H9 (cell line): ENCODE results near the gene NFYC. TPM values are rescaled to one million over a fixed set of nuclear protein-coding genes. Genes with fewer than 3 reads are reported as not detected.

Source experiments
- DNase-seq: peaks from one replicate; pipeline ENCODE4 v3.0.0-alpha.2; 2017
- H2AFZ ChIP-seq: one replicate; pipeline ENCODE4 v1.6.1; 2013; ENCODE audit warnings: mild to moderate bottlenecking, low read length, control low read depth, moderate library complexity
- H2AK5ac ChIP-seq: 2 replicates; pipeline ENCODE4 v1.6.1; 2013; ENCODE audit warnings: low read length, control low read depth, mixed read lengths; ENCODE audit not compliant: insufficient read length
- H2BK120ac ChIP-seq: one replicate; pipeline ENCODE4 v1.6.1; 2013; ENCODE audit warnings: low read depth, mild to moderate bottlenecking, low read length, control low read depth, inconsistent platforms; ENCODE audit not compliant: poor library complexity, severe bottlenecking
- H2BK12ac ChIP-seq: 2 replicates; pipeline ENCODE4 v1.6.1; 2013; ENCODE audit warnings: low read length, control low read depth, mixed read lengths, low read depth; ENCODE audit not compliant: insufficient read length
- H2BK15ac ChIP-seq: 2 replicates; pipeline ENCODE4 v1.6.1; 2013; ENCODE audit warnings: low read depth, low read length, control low read depth
- H2BK20ac ChIP-seq: one replicate; pipeline ENCODE4 v1.6.1; 2013; ENCODE audit warnings: low read depth, mild to moderate bottlenecking, low read length, control low read depth, inconsistent platforms; ENCODE audit not compliant: poor library complexity, severe bottlenecking
- H2BK5ac ChIP-seq: 2 replicates; pipeline ENCODE4 v1.6.1; 2013; ENCODE audit warnings: low read length, control low read depth, mixed read lengths; ENCODE audit not compliant: insufficient read length
- H3K14ac ChIP-seq: 2 replicates; pipeline ENCODE4 v1.6.1; 2013; ENCODE audit warnings: low read length, control low read depth; ENCODE audit not compliant: insufficient read depth
- H3K18ac ChIP-seq: 2 replicates; pipeline ENCODE4 v1.6.1; 2013; ENCODE audit warnings: low read depth, mild to moderate bottlenecking, mixed read lengths, low read length, control low read depth; ENCODE audit not compliant: insufficient read length
- H3K23ac ChIP-seq: 2 replicates; pipeline ENCODE4 v1.6.1; 2013; ENCODE audit warnings: low read length, control low read depth, mixed read lengths, low read depth; ENCODE audit not compliant: insufficient read length
- H3K23me2 ChIP-seq: 2 replicates; pipeline ENCODE4 v1.6.1; 2013; ENCODE audit warnings: low read depth, mild to moderate bottlenecking, mixed read lengths, low read length, control low read depth; ENCODE audit not compliant: insufficient read length, poor library complexity, severe bottlenecking
- H3K27ac ChIP-seq: 2 replicates; pipeline ENCODE4 v1.5.1; 2013; ENCODE audit warnings: low read length, control low read depth, mixed read lengths, low read depth; ENCODE audit not compliant: insufficient read length
- H3K27me3 ChIP-seq: 2 replicates; pipeline ENCODE4 v1.6.1; 2013; ENCODE audit warnings: low read length, control low read depth, inconsistent platforms; ENCODE audit not compliant: insufficient read depth
- H3K4ac ChIP-seq: 2 replicates; pipeline ENCODE4 v1.6.1; 2013; ENCODE audit warnings: low read depth, mild to moderate bottlenecking, control low read depth, inconsistent platforms, low read length, moderate library complexity
- H3K4me1 ChIP-seq: 2 replicates; pipeline ENCODE4 v1.6.1; 2013; ENCODE audit warnings: low read length, control low read depth, inconsistent platforms; ENCODE audit not compliant: insufficient read depth
- H3K4me2 ChIP-seq: 2 replicates; pipeline ENCODE4 v1.6.1; 2013; ENCODE audit warnings: low read length, control low read depth, mixed read lengths; ENCODE audit not compliant: insufficient read length, insufficient read depth
- H3K56ac ChIP-seq: 2 replicates; pipeline ENCODE4 v1.6.1; 2013; ENCODE audit warnings: low read depth, mild to moderate bottlenecking, mixed read lengths, low read length, control low read depth; ENCODE audit not compliant: insufficient read length
- H3K79me1 ChIP-seq: 2 replicates; pipeline ENCODE4 v1.6.1; 2013; ENCODE audit warnings: low read depth, mild to moderate bottlenecking, moderate library complexity, low read length, control low read depth, inconsistent platforms; ENCODE audit not compliant: insufficient read depth, poor library complexity, severe bottlenecking
- H3K79me2 ChIP-seq: 2 replicates; pipeline ENCODE4 v1.6.1; 2013; ENCODE audit warnings: low read length, control low read depth, inconsistent platforms; ENCODE audit not compliant: insufficient read depth
- H3K9ac ChIP-seq: 2 replicates; pipeline ENCODE4 v1.6.1; 2013; ENCODE audit warnings: low read length, control low read depth, mixed read lengths; ENCODE audit not compliant: insufficient read length; ENCODE audit errors: extremely low read depth
- H3K9me3 ChIP-seq: one replicate; pipeline ENCODE4 v1.6.1; 2013; ENCODE audit warnings: low read depth, low read length, inconsistent platforms; ENCODE audit not compliant: control insufficient read depth
- H3T11ph ChIP-seq: one replicate; pipeline ENCODE4 v1.6.1; 2013; ENCODE audit warnings: mild to moderate bottlenecking, low read length, control low read depth, inconsistent platforms
- H4K20me1 ChIP-seq: one replicate; pipeline ENCODE4 v1.6.1; 2013; ENCODE audit not compliant: control insufficient read depth, insufficient read length, insufficient read depth
- H4K5ac ChIP-seq: 2 replicates; pipeline ENCODE4 v1.6.1; 2013; ENCODE audit warnings: low read depth, mild to moderate bottlenecking, mixed read lengths, low read length, control low read depth; ENCODE audit not compliant: insufficient read length
- H4K8ac ChIP-seq: replicated peaks from 2 replicates; pipeline ENCODE4 v1.6.1; 2013; ENCODE audit warnings: low read length, control low read depth, mixed read lengths, low read depth; ENCODE audit not compliant: insufficient read length
- H4K91ac ChIP-seq: 2 replicates; pipeline ENCODE4 v1.6.1; 2013; ENCODE audit warnings: low read depth, mild to moderate bottlenecking, moderate library complexity, mixed read lengths, low read length, control low read depth; ENCODE audit not compliant: insufficient read length
- H3K27ac Mint-ChIP-seq, 3 experiments: 2 replicates in 2 of 3; 3 replicates in 1 of 3; pipeline ENCODE4 v1.8.0; 2020 to 2021; ENCODE audit warnings: mixed read lengths in 3 of 3, mild to moderate bottlenecking in 1 of 3, moderate library complexity in 1 of 3
- H3K27me3 Mint-ChIP-seq: 2 replicates; pipeline ENCODE4 v1.8.0; 2021; ENCODE audit warnings: low read depth, mild to moderate bottlenecking, moderate library complexity, mixed read lengths
- H3K36me3 Mint-ChIP-seq, 3 experiments: 2 replicates in 2 of 3; 3 replicates in 1 of 3; pipeline ENCODE4 v1.8.0; 2020 to 2021; ENCODE audit warnings: low read depth in 3 of 3, mixed read lengths in 3 of 3; ENCODE audit not compliant: insufficient read depth in 1 of 3
- H3K4me1 Mint-ChIP-seq, 2 experiments: 2 replicates each; pipeline ENCODE4 v1.8.0; 2020; ENCODE audit warnings: mixed read lengths in 2 of 2
- H3K4me3 Mint-ChIP-seq, 2 experiments: 2 replicates in 1 of 2; 3 replicates in 1 of 2; pipeline ENCODE4 v1.8.0; 2020 to 2021; ENCODE audit warnings: mild to moderate bottlenecking in 2 of 2, mixed read lengths in 2 of 2, moderate library complexity in 1 of 2
- H3K9me3 Mint-ChIP-seq, 2 experiments: 2 replicates in 1 of 2; 3 replicates in 1 of 2; pipeline ENCODE4 v1.8.0; 2020; ENCODE audit warnings: mild to moderate bottlenecking in 2 of 2, mixed read lengths in 2 of 2, moderate library complexity in 1 of 2
- WGBS: extraction: QIAGEN DNeasy Blood & Tissue Kit; methylation state at CpG from one replicate; pipeline ENCODE4 v1.1.7; 2013; ENCODE audit warnings: missing lambda C conversion rate, low lambda C conversion rate, mixed read lengths; ENCODE audit not compliant: insufficient read length; ENCODE audit errors: extremely low coverage; 5-methylcytosine and 5-hydroxymethylcytosine counted together
- total RNA-seq: library from RNA; stranded (reverse); gene quantifications from 2 replicates; pipeline ENCODE4 v1.2.1, GENCODE V29; 2021
- TF ChIP-seq, protein P1 (sequence below): fragments of 200-600 bp; sonication (generic); conservative IDR thresholded peaks from 3 replicates; pipeline ENCODE4 v1.8.0; 2021; ENCODE audit warnings: antibody characterized with exemption, mild to moderate bottlenecking

Gene NFYC
- total RNA-seq, 1 experiment from 2014 or later, result 54.7 TPM

DNA sequence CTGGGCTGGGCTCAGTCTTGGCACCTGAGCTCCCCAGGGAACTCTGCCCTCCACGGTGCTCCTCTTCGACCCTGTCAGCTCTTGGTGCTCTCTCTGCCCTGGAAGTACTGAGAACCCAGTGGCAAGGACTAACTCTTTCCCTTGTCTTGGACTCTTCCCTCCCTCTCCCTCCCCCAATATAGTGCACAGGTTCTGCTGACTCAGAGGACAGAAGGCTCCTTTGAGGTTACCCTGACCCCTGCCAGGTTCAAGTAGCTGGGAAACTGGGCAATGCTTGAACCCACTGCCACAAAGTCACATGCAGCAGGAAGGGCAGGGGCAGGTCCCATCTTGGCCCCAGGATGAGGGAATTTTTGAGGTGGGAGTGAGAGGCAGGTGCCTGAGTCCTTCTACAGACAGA, 112.4 kb downstream of the NFYC start:
- Histone ChIP-seq H3K27ac (no peak overlapping the region), H3K9me3 (no peaks in the 10 kb centered on the region), H3K56ac (no peak overlapping the region), H3K23ac (no peak overlapping the region), H3K79me2 (no peaks in the 10 kb centered on the region), H3K79me1 (no peaks in the 10 kb centered on the region), H3K4me2 (no peak overlapping the region), H3K14ac (no peak overlapping the region; the same call in 1 of the 2 replicates), H3K27me3 (no peaks in the 10 kb centered on the region), H3K23me2 (peaks cover 3% of the 10 kb centered on the region), H2AK5ac (no peak overlapping the region), H3K9ac (no peak overlapping the region), H2BK15ac (no peak overlapping the region), H2BK5ac (no peak overlapping the region), H3K4me1 (0 out of 2 replicates have a peak, but pooled peaks cover 5% of the 10 kb centered on the region), H4K20me1 (no peaks in the 10 kb centered on the region), H4K91ac (no peak overlapping the region), H2BK12ac (no peak overlapping the region), H2BK120ac (no peak overlapping the region), H3T11ph (no peak overlapping the region), H2BK20ac (no peak overlapping the region), H4K5ac (no peak overlapping the region), H3K4ac (no peak overlapping the region), H2AFZ (no peak overlapping the region), H4K8ac (no peak overlapping the region), H3K18ac (no peak overlapping the region)
- Mint-ChIP-seq H3K4me3 (peak overlapping the region in 1 of 2 experiments; percentile 30; a peak in 1 of 5 replicates), H3K36me3 (no peaks in the 10 kb centered on the region), H3K27me3 (peaks cover 23% of the 10 kb centered on the region), H3K4me1 (peaks cover 50 to 65% of the 10 kb centered on the region in 2 experiments), H3K27ac (peak overlapping the region in 1 of 3 experiments; percentile 53; a peak in 1 of 7 replicates), H3K9me3 (no peaks in the 10 kb centered on the region)
- no peak for DNase-seq
- TF ChIP-seq, protein P1, sequence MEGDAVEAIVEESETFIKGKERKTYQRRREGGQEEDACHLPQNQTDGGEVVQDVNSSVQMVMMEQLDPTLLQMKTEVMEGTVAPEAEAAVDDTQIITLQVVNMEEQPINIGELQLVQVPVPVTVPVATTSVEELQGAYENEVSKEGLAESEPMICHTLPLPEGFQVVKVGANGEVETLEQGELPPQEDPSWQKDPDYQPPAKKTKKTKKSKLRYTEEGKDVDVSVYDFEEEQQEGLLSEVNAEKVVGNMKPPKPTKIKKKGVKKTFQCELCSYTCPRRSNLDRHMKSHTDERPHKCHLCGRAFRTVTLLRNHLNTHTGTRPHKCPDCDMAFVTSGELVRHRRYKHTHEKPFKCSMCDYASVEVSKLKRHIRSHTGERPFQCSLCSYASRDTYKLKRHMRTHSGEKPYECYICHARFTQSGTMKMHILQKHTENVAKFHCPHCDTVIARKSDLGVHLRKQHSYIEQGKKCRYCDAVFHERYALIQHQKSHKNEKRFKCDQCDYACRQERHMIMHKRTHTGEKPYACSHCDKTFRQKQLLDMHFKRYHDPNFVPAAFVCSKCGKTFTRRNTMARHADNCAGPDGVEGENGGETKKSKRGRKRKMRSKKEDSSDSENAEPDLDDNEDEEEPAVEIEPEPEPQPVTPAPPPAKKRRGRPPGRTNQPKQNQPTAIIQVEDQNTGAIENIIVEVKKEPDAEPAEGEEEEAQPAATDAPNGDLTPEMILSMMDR, result no peak
- no CpG with 5 or more reads among the region's 2 CpGs for WGBS
